GM19035 (cell line): ENCODE data around the gene RPAP3.

Experiments
- ATAC-seq: cut with Tn5 transposase; IDR thresholded peaks from one replicate; pipeline ENCODE4 v1.9.1; 2021; ENCODE audit not compliant: unreplicated experiment

The RPAP3 gene

GRCh38 chr12:47722136-47722834 lies 16.5 kb upstream of the RPAP3 start:
- no peak for ATAC-seq

GRCh38 chr12:47721431-47721973 lies 15.7 kb upstream of the RPAP3 start:
- ATAC-seq = no peak

DNA sequence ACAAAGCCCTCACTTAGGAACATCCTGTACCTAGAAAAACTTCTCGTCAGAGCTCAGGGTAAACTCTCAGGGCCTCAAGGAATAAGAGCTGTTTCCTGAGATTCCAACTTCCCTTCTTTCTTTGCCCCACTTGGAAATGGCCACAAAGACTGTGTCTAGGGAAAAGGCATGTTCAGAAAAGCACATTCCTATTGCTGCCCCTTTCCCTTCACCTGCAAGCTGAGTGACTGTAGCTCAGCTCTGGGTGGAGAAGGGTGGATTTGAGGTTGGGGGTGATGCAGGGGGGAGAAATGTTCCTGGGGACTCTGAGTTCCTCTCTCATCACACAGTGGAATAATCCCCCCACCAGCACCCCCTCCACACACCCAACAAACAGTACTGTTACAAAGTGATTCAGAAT lies 12.7 kb upstream of the RPAP3 start:
- ATAC-seq = no peak

DNA sequence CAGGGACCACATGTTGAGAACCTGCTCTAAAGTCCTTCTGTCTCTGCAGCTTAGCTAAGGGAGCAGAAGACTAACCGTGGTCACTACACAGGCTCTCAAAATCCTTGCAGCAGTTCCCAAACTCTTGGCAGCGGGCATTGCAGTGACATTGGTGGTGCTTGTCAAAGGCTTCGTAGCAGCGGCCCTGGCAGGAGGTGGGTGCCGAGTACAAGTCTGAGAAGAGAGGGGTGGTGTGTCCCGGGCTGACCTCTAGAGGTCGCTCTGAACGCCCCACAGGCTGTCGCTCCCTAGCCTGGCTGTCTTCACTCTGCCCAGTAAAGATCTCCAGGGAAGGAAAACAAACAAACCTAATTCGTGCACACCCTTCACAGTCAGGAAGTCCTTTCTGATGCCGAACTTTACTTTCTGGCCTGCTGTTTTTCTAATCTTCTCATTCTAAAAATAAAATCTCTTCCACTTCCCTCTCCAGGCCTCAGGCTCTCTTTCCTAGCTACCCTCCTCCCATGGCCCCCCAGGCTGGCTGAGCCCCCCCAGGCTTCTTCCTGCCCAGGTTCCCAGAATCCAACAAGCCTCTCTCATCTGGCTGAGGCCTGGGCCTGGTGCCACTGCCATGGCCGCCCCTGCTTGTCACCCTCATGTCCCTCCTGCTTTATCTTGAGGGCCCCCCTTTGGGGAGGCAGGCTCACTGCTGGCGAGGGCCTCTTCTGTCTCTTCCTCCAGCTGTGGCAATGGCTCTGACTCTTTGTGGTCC lies 11.8 kb upstream of the RPAP3 start:
- ATAC-seq = no peak

DNA sequence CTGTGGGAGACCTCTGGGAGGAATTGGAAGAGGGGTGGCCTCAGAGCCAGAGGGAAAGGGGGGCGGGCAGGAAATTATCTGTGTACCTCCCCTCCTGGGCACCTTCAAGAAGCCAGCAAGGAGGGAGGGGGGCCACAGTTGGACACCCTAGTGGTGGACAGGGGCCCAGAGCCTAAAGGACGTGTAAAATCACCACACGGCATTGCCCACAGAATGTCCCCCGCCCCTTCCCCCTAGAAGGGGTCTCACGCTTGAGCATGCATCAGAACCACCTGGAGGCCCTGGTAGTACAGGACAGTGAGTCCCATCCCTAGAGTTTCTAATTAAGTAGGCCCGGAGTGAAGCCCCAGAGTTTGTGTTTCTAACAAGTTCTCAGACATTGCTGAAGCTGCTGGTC lies 11.2 kb upstream of the RPAP3 start:
- ATAC-seq = no peak

GRCh38 chr12:47715877-47716548 lies 10.2 kb upstream of the RPAP3 start:
- ATAC-seq = no peak

GRCh38 chr12:47715393-47715876 lies 9.6 kb upstream of the RPAP3 start:
- peak; percentile 85 for ATAC-seq

DNA sequence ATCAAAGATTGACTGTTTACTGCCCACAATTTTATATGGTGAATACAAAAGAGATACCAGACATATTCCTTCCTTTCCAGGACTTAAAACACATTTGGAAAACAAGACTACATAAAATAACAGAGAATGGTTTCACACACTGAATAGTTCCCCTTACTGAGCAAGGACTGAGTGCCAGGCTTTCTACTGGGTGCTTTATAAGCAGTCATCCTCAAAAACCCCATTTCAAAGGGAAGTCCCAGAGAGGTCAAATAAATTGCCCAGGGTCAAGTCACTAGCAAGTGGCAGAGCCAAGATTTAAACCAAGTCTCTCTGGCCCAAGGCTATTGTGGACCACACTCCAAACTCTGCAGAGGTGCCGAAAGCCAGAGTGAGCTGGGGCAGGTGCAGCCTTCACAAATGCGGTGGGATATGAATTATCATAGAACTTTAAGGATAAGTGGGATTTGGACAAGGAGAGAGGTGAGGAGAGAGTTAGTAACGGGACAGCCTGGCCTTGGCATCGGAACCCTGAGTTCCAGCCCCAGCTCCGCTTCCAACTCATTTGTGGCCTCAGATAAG lies 9.1 kb upstream of the RPAP3 start:
- peak; percentile 13 for ATAC-seq

GRCh38 chr12:47712171-47712570 lies 6.3 kb upstream of the RPAP3 start:
- ATAC-seq = no peak

GRCh38 chr12:47711448-47711847 lies 5.6 kb upstream of the RPAP3 start:
- no peak for ATAC-seq

- no peak for ATAC-seq
Measured at GRCh38 chr12:47710278-47710677, 4.4 kb upstream of the RPAP3 start.

GRCh38 chr12:47709671-47710070 lies 3.8 kb upstream of the RPAP3 start:
- ATAC-seq = no peak

DNA sequence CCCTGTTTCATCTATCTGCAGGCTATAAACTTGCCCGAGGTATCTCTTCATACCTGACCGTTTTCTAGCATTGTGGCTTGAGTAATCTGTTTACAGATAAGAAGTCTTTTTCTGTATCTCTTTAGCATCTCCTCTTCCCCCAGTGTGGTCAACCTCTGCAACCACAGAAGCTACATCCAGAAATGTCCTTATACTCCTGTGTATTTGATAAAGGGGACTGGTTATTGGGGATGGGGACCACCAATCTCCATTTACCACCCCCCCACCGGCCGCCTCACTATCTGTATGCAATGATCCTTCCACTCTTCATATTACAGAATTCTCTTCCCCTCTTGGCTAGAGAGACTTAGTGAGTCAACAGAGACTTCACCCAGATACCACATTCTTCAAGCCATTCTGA lies 3.4 kb upstream of the RPAP3 start:
- ATAC-seq = no peak

DNA sequence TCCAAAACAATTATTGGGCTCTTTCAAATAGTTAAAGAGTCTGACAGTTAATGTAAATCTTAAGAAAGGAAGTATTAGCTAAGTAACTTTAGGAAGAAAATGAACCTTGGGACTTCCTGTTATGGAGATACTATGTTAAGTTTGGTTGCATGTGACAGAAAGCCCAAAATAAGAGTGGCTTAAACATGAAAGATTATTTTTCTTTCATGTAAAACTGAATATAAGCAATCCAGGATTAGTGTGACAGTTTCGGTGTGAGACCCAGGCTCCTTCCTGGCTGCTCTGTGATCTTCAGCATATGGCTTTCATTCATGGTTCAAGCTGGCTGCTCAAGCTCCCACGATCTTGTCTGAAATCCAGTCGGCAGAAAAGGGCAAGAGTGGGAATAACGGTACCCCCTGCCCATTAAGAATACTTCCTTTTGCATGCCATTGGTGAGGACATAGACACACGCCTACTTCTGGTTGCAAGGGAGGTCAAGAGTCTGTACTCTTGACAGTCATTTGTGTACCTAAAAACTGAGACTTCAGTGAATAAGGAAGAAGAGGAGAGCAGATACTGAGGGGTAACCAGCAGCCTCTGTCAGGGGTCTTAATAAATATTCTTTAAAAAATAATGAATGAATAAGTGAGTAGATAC lies 2.2 kb upstream of the RPAP3 start:
- no peak for ATAC-seq

DNA sequence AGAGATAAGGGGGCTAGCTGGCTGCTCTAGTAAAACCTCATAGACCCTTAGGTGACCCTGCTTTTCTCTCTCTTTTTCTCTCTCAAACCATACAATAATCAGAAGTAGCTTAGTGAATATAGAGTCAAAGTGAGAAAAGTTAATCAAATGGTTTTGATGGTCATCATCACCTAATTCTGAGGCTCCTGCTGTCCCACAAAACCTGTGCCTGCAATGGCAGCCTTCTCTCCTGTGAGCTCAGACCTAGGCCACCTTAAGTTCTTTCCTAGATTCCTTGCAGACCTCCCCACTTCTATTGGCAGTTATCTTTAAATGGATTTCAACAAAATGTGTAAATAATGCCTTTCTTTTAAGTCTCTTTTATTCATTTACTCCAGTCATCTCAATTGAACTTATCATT lies 1.5 kb upstream of the RPAP3 start:
- no peak for ATAC-seq

GRCh38 chr12:47705229-47705565 lies 633 bp downstream of the RPAP3 start:
- no peak for ATAC-seq

GRCh38 chr12:47704719-47705118 lies 1.1 kb downstream of the RPAP3 start:
- no peak for ATAC-seq

DNA sequence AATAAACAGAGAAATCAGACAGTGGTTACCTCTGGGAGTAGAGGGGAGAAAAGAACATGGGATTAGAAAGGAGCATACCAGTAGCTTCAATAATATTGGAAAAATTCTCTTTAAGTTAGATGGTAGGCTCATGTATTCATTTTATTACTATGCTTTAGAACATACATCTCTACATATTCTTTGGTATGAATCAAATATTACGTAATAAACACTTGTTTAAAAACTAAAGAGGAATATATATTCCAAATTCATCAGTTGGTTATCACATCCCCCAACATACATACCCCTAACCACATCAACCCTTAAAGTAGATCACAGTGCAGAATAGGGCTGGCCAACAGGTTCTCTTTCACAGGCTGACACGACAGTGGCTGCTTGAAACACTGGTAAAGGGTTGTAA lies 5.6 kb downstream of the RPAP3 start:
- no peak for ATAC-seq

GRCh38 chr12:47698631-47699030 lies 7.2 kb downstream of the RPAP3 start:
- no peak for ATAC-seq

- ATAC-seq = no peak
Measured at GRCh38 chr12:47698055-47698454, 7.8 kb downstream of the RPAP3 start.

- no peak for ATAC-seq
Measured at GRCh38 chr12:47689215-47689614, 16.6 kb downstream of the RPAP3 start.
